Kidney (tissue), 14 donors: ENCODE measurements around the gene FN3KRP. TPM values are rescaled to one million over a fixed set of nuclear protein-coding genes. Genes with fewer than 3 reads are reported as not detected.

Experiments
- DNase-seq, 5 donors: peaks; one replicate each; pipeline ENCODE4 v3.0.0-alpha.2; 2013 to 2020
- FAIRE-seq: peaks from 2 replicates; lab custom pipeline; 2012; peaks lifted over from hg19 to GRCh38; lab: Jason Lieb, UNC
- H3K27ac ChIP-seq, 2 donors: one replicate each; pipeline ENCODE4 v1.7.0; 2013; ENCODE audit warnings: low read depth in 2 of 2, low read length in 2 of 2, inconsistent platforms in 1 of 2
- H3K27me3 ChIP-seq: one replicate; pipeline ENCODE4 v1.7.1; 2013; ENCODE audit warnings: low read length, inconsistent platforms; ENCODE audit not compliant: control insufficient read depth, insufficient read depth
- H3K36me3 ChIP-seq, 3 donors: one replicate each; pipeline versions ENCODE4 v1.7.0 to v1.7.1; 2013; ENCODE audit warnings: low read length in 3 of 3, control low read depth in 1 of 3, inconsistent platforms in 1 of 3; ENCODE audit not compliant: insufficient read depth in 3 of 3, control insufficient read depth in 2 of 3
- H3K4me1 ChIP-seq, 3 donors: one replicate each; pipeline versions ENCODE4 v1.7.0 to v1.7.1; 2013; ENCODE audit warnings: low read length in 3 of 3, inconsistent platforms in 1 of 3, low read depth in 1 of 3; ENCODE audit not compliant: control insufficient read depth in 2 of 3, insufficient read depth in 2 of 3
- H3K4me3 ChIP-seq, 3 donors: one replicate each; pipeline versions ENCODE4 v1.7.0 to v1.8.1; 2013; ENCODE audit warnings: low read length in 3 of 3, control low read depth in 1 of 3, inconsistent platforms in 1 of 3
- H3K9ac ChIP-seq, 3 donors: one replicate each; pipeline versions ENCODE4 v1.7.0 to v1.7.1; 2013; ENCODE audit warnings: low read length in 3 of 3, control low read depth in 1 of 3, inconsistent platforms in 1 of 3
- H3K9me3 ChIP-seq, 3 donors: one replicate each; pipeline versions ENCODE4 v1.7.0 to v1.7.1; 2013; ENCODE audit warnings: low read length in 3 of 3, control low read depth in 1 of 3, inconsistent platforms in 1 of 3; ENCODE audit not compliant: control insufficient read depth in 2 of 3, insufficient read depth in 1 of 3
- CTCF ChIP-seq: IDR thresholded peaks from 3 replicates; pipeline ENCODE4 v1.5.1; 2012; ENCODE audit warnings: mild to moderate bottlenecking, moderate library complexity, borderline replicate concordance; ENCODE audit not compliant: insufficient read depth; ENCODE audit errors: extremely low read depth
- intact Hi-C: fragments of 100-400 bp; cut with DNase I; formaldehyde crosslinking; loops from one replicate; pipeline ENCODE4 v1.11.1; 2022
- polyA plus RNA-seq: library from polyadenylated mRNA; stranded (reverse); fragments of 350-450 nt; fragmentation: Illumina TruSeq; extraction: RNeasy Lipid Tissue Mini Kit (QIAGEN cat#74804); gene quantifications from one replicate; pipeline ENCODE4 v1.2.3, GENCODE V29; 2014; ENCODE audit warnings: low read depth, low replicate concordance; ENCODE audit not compliant: insufficient read depth
- total RNA-seq: library from RNA; stranded (reverse); fragmentation: NEBNext Ultra II Directional; extraction: Animal tissue kit (Norgen Biotek cat#: 25700); gene quantifications from one replicate; pipeline ENCODE4 v1.2.1, GENCODE V29; 2021
- donor health status: control.
- donor health status: control.
- donor health status: control.
- donor health status: control.
- donor health status: control.
- donor health status: DM: yes; HTN: yes; CAD: no.
- donor health status: Normal renal cell carcinoma (clear cell type).

FN3KRP gene
- total and polyA plus RNA-seq, 2 donors from 2014 or later: 30.6 to 36.6 TPM

- DNase-seq: no peak
- Histone ChIP-seq H3K4me1 (peaks cover 0 to 3% (median 0%) of the 10 kb centered on the region in 3 donors), H3K9ac (no peak overlapping the region), H3K36me3 (no peaks in the 10 kb centered on the region), H3K9me3 (no peaks in the 10 kb centered on the region), H3K4me3 (peak overlapping the region in 1 of 3 donors; percentile 30), H3K27me3 (no peaks in the 10 kb centered on the region), H3K27ac (no peak overlapping the region)
- intact Hi-C loops: no loop called here
- FAIRE-seq: no peak
- TF ChIP-seq CTCF: no peak
Measured at GRCh38 chr17:82670661-82671450, 45.6 kb upstream of the FN3KRP start.

- Histone ChIP-seq H3K9ac (no peak overlapping the region), H3K27ac (no peak overlapping the region)
Measured at GRCh38 chr17:82674656-82675475, 41.6 kb upstream of the FN3KRP start.

GRCh38 chr17:82675476-82676245 is 40.8 kb upstream of the FN3KRP start:
- DNase-seq: no peak
- Histone ChIP-seq H3K9me3 (no peaks in the 10 kb centered on the region), H3K27ac (no peak overlapping the region), H3K9ac (no peak overlapping the region), H3K27me3 (no peaks in the 10 kb centered on the region), H3K36me3 (no peaks in the 10 kb centered on the region), H3K4me3 (no peak overlapping the region), H3K4me1 (no peaks in the 10 kb centered on the region)
- intact Hi-C loops: no loop called here
- no peak for FAIRE-seq
- no peak for TF ChIP-seq CTCF

More at GRCh38 chr17:82674656-82675475, 41.6 kb upstream of the FN3KRP start:
- no peak overlapping the region for H3K4me3 ChIP-seq
- intact Hi-C loops: no loop called here
- no peaks in the 10 kb centered on the region for H3K27me3 ChIP-seq
- no peaks in the 10 kb centered on the region for H3K4me1 ChIP-seq
- DNase-seq (no peak), FAIRE-seq (no peak)
- H3K9me3 ChIP-seq: no peaks in the 10 kb centered on the region
- no peaks in the 10 kb centered on the region for H3K36me3 ChIP-seq
- TF ChIP-seq CTCF: no peak
